A549 treated with RU486 at 1 μM for 4 hours (cell line): ENCODE data around the gene UPB1. TPM values are rescaled to one million over a fixed set of nuclear protein-coding genes. Genes with fewer than 3 reads are reported as not detected.

Source experiments
- total RNA-seq: library from RNA; stranded (reverse); fragments of 200-300 nt; extraction: Qiagen RNA extraction; gene quantifications from 5 replicates; pipeline ENCODE4 v1.2.3, GENCODE V29; 2022; ENCODE audit warnings: low read depth

Gene UPB1
- not detected in 5 replicates for total RNA-seq

DNA sequence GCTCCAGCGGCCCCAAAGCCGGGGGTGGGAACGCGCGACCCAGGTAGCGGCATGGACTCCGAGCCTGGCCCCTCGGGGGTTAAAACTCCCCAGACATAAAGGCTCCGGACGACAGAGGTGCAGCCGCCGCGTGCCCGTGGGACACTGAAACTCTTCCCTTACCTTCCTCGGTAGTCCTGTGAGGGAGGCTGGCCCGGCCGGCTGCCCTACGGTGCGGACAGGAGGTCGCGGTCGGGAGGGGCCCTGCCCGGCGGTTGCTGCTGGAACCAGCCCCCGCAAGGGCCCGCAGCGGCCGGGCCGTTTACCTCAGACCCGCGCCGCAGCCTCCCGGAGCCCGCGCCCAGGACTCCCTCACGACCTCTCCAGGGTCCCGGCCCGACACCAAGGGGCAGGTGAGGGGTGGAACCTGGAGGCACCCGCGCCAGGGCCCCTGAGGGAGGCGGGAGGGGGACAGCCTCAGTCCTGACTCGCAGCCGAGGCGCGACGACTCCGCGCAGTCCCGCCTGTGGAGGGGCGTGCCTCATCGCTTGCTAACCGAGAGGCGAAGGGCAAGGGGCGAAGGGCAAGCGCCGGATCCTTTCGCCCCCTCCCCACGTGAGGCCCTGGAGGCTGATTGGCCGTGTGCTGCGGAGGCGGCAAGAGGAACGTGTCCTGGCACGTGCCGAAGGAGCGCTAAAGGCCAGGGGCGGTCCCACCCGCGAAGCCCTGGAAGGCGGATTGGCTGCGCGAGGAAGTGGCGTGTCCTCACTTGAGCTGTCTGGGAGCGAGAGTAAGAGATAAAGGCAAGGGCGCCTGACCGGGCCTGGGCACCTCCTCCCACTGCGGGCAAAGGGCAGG lies at the start of gene UPB1:
Gene UPB1 (plus strand): TSS at position 805 of the 837 bp plus-strand sequence. CDS start 72 bp downstream, outside the sequence.

DNA sequence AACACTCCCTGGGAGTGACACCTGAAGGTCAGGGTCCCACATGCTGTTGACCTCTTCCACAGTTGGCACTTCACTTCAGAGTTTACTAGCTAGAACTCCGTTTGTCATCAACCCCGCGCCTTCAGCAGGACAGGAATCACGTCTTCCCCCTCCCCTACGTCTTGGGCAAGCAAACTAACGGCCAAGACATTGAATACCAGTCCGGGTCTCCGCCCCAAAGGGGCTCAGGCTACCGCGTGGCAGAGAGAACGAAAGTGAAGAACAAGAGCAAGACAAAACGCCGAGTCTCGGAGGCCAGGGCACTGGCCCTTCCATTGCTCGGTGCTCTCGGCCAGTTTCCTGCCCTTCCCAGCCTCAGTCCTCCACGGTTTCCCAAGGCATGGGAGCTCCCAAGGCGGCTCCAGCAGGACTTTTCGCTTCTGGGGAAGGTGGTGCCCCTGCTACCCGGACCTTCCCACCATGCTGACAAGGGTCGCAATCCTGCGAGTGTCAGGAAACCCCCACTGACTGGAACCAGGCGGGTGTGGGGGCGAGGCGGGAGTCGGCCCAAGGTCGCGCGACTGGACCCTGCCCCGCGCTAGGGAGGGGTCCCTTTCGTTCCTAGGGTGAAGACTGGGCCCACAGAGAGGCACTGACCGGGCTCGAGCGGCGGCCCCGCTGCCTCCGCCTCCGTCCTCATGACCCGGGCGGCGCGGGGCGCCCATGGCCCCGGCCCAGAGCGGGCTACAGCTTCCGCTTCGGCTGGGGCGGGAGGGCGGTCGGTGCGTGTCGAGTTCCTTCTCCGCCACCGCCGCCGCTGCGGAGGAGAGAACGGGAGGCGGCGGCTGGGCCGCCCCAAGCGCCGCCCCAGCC lies 59.4 kb downstream of the UPB1 start, which contains the start of gene GUCD1:
Gene GUCD1 (minus strand): TSS at position 826 of the 852 bp plus-strand sequence. CDS start 147 bp downstream, at position 679.

DNA sequence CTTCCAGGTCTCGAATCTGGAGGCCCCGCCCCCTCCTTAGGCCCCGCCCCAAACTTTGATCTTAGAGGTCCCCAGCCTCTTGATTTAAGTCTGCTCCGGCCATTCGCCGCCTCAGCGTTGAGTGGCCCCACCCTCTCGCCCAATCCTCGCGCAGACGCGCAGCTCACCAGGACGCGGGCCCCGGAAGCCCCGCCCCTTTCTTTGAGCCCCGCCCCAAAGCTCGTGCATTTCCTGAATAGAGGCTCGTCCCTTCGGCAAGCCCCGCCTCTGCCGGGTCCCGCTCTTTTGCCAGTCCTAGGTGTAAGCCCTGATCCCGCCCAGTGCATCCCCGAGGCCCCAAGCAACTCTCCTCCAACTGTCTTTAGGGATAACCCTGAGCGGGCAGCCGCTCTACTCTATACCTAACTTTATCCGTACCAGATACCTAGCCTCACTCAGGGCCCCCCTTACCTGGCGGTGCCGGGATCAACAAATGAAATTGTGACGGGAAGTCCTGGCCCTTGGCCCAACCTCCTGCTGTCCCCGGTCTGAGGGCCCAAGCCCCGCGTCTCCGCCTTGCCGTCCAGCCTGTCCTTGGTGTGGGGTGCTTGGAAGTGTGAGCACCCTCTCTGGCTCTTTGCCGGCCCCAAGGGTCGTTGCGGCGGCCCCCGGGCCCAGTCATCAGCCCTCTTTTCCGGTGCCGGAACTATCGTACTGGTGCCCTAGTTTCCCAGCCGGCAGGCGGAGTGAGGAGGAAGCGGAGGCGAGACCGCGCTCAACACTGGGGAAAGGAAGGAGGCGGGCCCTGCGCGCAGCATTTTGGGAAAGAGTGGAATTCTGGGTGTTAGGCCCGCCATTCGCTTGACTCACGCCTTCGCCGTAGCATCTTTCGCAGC lies 60.3 kb downstream of the UPB1 start, which contains the start of gene SNRPD3:
Gene SNRPD3 (plus strand): TSS at position 835 of the 875 bp plus-strand sequence. CDS start 1,676 bp downstream, outside the sequence.

Other genes with a start within 250 kb of the UPB1 start
- gene SPECC1L, start 224.5 kb upstream of the UPB1 start, total RNA-seq, result 10.2 to 14.0 TPM (median 13.3 TPM) in 5 replicates
- gene ADORA2A, start 67.7 kb upstream of the UPB1 start, total RNA-seq, result 0.71 to 1.5 TPM (median 0.94 TPM) in 5 replicates
- gene GUCD1, start 59.8 kb downstream of the UPB1 start, total RNA-seq, result 45.0 to 52.1 TPM (median 49.2 TPM) in 5 replicates
- 142 to 280 TPM (median 171 TPM) in 5 replicates for gene SNRPD3, start 60.7 kb downstream of the UPB1 start, total RNA-seq
- 4.8 to 10.2 TPM (median 8.9 TPM) in 5 replicates for gene LRRC75B, start 97.7 kb downstream of the UPB1 start, total RNA-seq
- gene GGT1, start 107.9 kb downstream of the UPB1 start, total RNA-seq, result 82.2 to 110 TPM (median 102 TPM) in 5 replicates